ENCODE data around the gene DPH3. TPM values are rescaled to one million over a fixed set of nuclear protein-coding genes. Genes with fewer than 3 reads are reported as not detected.

DPH3 gene
- total RNA-seq, 1 donor from 2014 or later, result 29.8 TPM

- Histone ChIP-seq H3K4me3 (no peak overlapping the region), H3K27me3 (no peaks in the 10 kb centered on the region), H3K36me3 (peaks cover 8% of the 10 kb centered on the region), H3K4me1 (peaks cover 13% of the 10 kb centered on the region), H3K9me3 (no peaks in the 10 kb centered on the region), H3K27ac (no peak overlapping the region)
- intact Hi-C loops (cut with DNase I), result no loop called here
- DNase-seq (no peak), ATAC-seq (no peak)
- no peak for TF ChIP-seq CTCF (IDR thresholded peaks at IDR 0.05)
Observed at GRCh38 chr3:16308727-16309126, 44.0 kb upstream of the DPH3 start.

GRCh38 chr3:16307832-16308531 is 43.2 kb upstream of the DPH3 start:
- Histone ChIP-seq H3K27ac (no peak overlapping the region), H3K4me3 (no peak overlapping the region), H3K36me3 (peaks cover 4% of the 10 kb centered on the region), H3K9me3 (no peaks in the 10 kb centered on the region), H3K27me3 (no peaks in the 10 kb centered on the region), H3K4me1 (peaks cover 20% of the 10 kb centered on the region)
- intact Hi-C loops (cut with DNase I), result no loop called here
- no peak for TF ChIP-seq CTCF (IDR thresholded peaks at IDR 0.05)
- DNase-seq (no peak), ATAC-seq (no peak)

GRCh38 chr3:16305111-16305541 is 40.4 kb upstream of the DPH3 start:
- H3K36me3 ChIP-seq, result peaks cover 5% of the 10 kb centered on the region

GRCh38 chr3:16304061-16305010 is 39.6 kb upstream of the DPH3 start:
- H3K27ac ChIP-seq, result no peak overlapping the region
- TF ChIP-seq CTCF (IDR thresholded peaks at IDR 0.05), result no peak
- DNase-seq (no peak), ATAC-seq (no peak)
- intact Hi-C loops (cut with DNase I), result no loop called here
- H3K4me1 ChIP-seq, result peaks cover 32% of the 10 kb centered on the region
- no peak overlapping the region for H3K4me3 ChIP-seq
- peaks cover 5% of the 10 kb centered on the region for H3K36me3 ChIP-seq
- H3K27me3 ChIP-seq, result no peaks in the 10 kb centered on the region
- H3K9me3 ChIP-seq, result no peaks in the 10 kb centered on the region

More at GRCh38 chr3:16305111-16305541, 40.4 kb upstream of the DPH3 start:
- TF ChIP-seq CTCF (IDR thresholded peaks at IDR 0.05), result no peak
- DNase-seq (no peak), ATAC-seq (peak; percentile 9)
- H3K4me3 ChIP-seq, result no peak overlapping the region
- H3K27me3 ChIP-seq, result no peaks in the 10 kb centered on the region
- intact Hi-C loops (cut with DNase I), result no loop called here
- no peaks in the 10 kb centered on the region for H3K9me3 ChIP-seq
- no peak overlapping the region for H3K27ac ChIP-seq
- H3K4me1 ChIP-seq, result peaks cover 32% of the 10 kb centered on the region

- ATAC-seq (no peak), DNase-seq (no peak)
- no peak overlapping the region for H3K4me3 ChIP-seq
- no peak overlapping the region for H3K27ac ChIP-seq
- H3K27me3 ChIP-seq, result no peaks in the 10 kb centered on the region
- H3K36me3 ChIP-seq, result peaks cover 7% of the 10 kb centered on the region
- H3K4me1 ChIP-seq, result peaks cover 32% of the 10 kb centered on the region
- TF ChIP-seq CTCF (IDR thresholded peaks at IDR 0.05), result no peak
- no peaks in the 10 kb centered on the region for H3K9me3 ChIP-seq
- intact Hi-C loops (cut with DNase I), result no loop called here
Observed at GRCh38 chr3:16303037-16303575, 38.4 kb upstream of the DPH3 start.

Data from upper lobe of right lung (tissue), 1 donor.